Fibroblast of pulmonary artery (primary cell): ENCODE data around the gene LYSET.
"Not testable (repeated sequence)": the region's sequence is repeated elsewhere in the genome, so short reads cannot be mapped to it uniquely, and the experiment has no call there.

Experiments used
- DNase-seq: peaks from one replicate; pipeline ENCODE4 v3.0.0-alpha.2; 2010; ENCODE audit warnings: low read depth
- H3K4me3 ChIP-seq: replicated peaks from 2 replicates; pipeline ENCODE4 v1.5.1; 2011; ENCODE audit warnings: low read depth, mild to moderate bottlenecking, control low read depth, low read length, moderate library complexity
- CTCF ChIP-seq: IDR thresholded peaks from 2 replicates; pipeline ENCODE4 v1.5.1; 2011; ENCODE audit warnings: mild to moderate bottlenecking, control low read depth, low read length, inconsistent platforms; ENCODE audit errors: missing control alignments

Gene LYSET, protein sequence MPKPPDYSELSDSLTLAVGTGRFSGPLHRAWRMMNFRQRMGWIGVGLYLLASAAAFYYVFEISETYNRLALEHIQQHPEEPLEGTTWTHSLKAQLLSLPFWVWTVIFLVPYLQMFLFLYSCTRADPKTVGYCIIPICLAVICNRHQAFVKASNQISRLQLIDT

DNA sequence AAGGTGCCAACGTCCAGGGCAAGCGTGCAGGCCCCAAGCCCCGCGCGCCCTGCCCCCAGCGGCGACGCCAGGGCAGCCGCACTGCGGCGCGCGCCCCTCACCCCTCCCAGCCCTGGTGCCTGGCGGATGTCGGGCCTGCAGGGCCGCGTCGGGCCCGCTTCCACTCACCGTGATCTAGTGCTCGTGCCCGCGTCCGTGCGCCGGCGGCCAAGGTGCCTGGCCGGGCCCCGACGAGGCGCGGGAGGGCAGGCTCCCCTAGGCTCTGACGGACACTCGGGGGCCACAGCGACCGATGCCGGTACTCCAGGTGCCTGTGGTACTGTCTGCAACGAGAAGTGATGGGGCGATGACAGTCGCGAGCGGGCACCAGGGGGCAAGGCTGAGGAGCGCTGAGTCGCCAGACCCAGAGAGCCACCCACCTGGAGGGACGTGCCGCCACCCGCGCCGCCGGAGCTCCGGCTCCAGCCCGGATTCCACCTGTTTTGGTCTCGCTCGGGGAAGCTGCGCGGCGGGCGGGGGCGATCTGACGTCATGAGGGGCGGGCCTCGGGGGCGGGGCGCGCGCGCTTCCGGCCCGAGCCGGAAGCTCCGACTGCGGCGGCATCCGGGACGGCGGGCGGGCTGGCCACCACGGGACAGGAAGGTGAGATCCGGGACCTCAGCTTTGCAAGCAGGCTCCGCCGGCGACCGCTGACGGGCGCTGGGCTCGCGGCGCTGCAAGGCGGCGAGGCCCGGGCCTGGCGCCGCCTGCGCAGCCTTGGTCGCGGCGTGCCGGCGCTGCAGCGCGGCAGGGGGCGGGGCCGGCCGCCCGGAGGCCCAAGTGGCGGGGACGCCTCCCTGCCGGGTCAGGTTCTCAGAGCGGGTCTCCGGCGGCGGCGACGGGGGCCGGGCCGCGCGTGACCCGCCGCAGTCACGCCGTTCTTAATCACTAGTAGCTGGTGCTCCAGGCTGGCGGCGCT is at the start of gene LYSET, which contains the start of gene MOAP1:
LYSET (plus strand) TSS at position 927 of the 958 bp plus-strand sequence. CDS start 89 bp downstream, outside the sequence.
MOAP1 (minus strand) TSS at position 507 of the 958 bp plus-strand sequence. CDS start 655 bp downstream, outside the sequence.
- peak; percentile 82 for DNase-seq
- peak within 1 kb of the TSS; percentile 93 for H3K4me3 ChIP-seq
- no peak for TF ChIP-seq CTCF

DNA sequence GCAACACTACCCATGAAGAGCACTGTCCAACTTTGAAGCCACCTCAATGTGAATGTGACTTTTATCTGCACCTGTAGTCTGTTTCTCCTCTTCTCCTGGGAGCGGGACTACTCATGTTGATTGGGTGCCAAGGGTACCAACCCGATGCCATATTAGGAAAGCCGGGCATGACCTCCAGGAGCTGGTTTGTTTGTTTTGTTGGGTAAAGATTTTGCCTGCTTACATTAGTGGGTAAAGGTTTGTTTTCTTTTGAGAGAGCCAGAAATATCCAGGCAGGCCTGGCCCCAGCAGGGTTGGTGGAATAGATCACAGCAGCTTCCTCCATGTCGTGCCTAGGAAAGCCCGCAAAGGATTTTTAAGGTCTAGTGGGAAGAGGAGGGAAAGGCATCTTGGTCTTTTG is 49.7 kb upstream of the LYSET start:
- H3K4me3 ChIP-seq, result no peak overlapping the region
- DNase-seq, result no peak
- no peak for TF ChIP-seq CTCF

- no peak for TF ChIP-seq CTCF
- DNase-seq, result no peak
- no peak overlapping the region for H3K4me3 ChIP-seq
These were observed 49.1 kb upstream of the LYSET start for GRCh38 chr14:93136009-93136408.

DNA sequence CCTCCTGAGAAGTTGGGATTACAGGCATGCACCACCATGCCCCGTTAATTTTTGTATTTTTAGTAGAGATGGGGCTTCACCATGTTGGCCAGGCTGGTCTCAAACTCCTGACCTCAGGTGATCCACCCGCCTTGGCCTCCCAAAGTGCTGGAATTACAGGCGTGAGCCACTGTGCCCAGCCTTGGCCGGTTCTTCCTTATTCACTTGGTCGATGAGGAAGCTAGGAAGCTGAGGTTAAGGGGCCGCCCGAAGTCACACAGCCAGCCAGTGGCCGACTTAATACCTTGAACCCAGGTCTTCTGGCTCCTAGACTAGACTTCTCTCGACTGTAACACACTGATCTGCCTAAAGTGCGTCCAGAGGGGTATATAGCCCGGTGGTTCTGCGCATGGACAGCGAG is 48.6 kb upstream of the LYSET start:
- not testable (repeated sequence) for DNase-seq, H3K4me3 ChIP-seq

DNA sequence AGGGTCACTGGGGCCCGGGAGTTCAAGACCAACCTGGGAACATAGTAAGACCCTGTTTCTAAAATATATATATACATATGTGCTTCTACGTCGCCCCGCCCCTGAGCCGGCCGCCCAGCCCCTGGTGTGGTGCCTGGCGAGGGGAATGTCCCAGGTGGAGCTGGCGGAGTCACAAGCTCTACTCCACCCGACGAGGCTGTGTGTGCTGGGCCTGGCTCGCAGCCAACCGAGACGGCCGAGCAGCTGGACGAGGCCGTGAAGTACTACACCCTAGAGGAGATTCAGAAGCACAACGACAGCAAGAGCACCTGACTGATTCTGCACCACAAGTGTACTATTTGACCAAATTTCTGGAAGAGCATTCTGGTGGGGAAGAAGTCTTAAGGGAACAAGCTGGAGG is 47.3 kb upstream of the LYSET start:
- H3K4me3 ChIP-seq, result no peak overlapping the region
- peak; percentile 11 for TF ChIP-seq CTCF
- DNase-seq, result peak; percentile 39

DNA sequence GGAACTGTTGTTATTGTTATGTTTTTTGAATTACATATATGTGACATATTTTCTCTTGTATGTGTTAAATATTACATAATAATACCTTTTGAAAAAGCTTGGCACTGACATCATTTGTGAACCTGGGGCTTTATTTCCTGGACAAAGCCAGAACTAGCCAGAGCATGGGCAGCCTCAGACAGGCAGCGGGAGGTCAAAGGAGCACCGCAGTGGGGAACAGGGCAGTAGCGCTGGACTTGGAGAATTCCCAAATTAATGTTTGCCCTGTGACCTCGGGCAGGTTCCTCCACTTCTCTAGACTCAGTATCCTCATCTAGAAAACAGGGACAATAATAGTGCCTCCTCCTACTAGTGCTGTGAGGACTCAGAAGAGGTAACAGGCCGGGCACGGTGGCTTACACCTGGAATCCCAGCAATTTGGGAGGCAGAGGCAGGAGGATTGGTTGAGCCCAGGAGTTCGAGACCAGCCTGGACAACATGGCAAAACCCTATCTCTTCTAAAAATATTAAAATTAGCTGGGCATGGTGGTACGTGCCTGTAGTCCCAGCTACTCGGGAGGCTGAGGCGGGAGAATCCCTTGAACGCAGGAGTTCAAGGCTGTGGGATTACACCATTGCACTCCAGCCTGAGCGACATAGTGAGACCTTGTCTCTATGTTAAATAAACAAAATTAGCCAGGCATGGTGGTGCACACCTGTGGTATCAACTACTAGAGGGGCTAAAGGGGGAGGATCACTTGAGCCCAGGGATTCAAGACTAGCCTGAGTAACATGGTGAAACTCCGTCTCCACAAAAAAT is 42.1 kb upstream of the LYSET start:
- TF ChIP-seq CTCF, result no peak
- no peak for DNase-seq

GRCh38 chr14:93146119-93146518 is 39.0 kb upstream of the LYSET start:
- no peak for TF ChIP-seq CTCF
- DNase-seq, result no peak
- no peak overlapping the region for H3K4me3 ChIP-seq

More for the DNA sequence above, 42.1 kb upstream of the LYSET start:
- no peak overlapping the region for H3K4me3 ChIP-seq
